ENCODE results near the gene ASF1B.

The ASF1B gene

GRCh38 chr19:14105680-14106079, 30.7 kb downstream of the ASF1B start:
- H3K27ac ChIP-seq (ENCODE audit: low read depth, low read length) = no peak overlapping the region

GRCh38 chr19:14103310-14103709, 33.1 kb downstream of the ASF1B start:
- no peak overlapping the region for H3K4me3 ChIP-seq (ENCODE audit: low read depth, low read length)
- no peaks in the 10 kb centered on the region for H3K27me3 ChIP-seq (ENCODE audit: insufficient read depth, low read length)
- H3K4me1 ChIP-seq (ENCODE audit: control insufficient read depth, insufficient read depth, low read length, unreplicated experiment) = peaks cover 5% of the 10 kb centered on the region
- no peak overlapping the region for H3K27ac ChIP-seq (ENCODE audit: low read depth, low read length)
- no peaks in the 10 kb centered on the region for H3K36me3 ChIP-seq (ENCODE audit: insufficient read depth, low read length)
- H3K79me2 ChIP-seq (ENCODE audit: control insufficient read depth, insufficient read depth, low read length, unreplicated experiment) = no peaks in the 10 kb centered on the region
- no peak overlapping the region for H2AFZ ChIP-seq (ENCODE audit: low read length, unreplicated experiment)

More at GRCh38 chr19:14105680-14106079, 30.7 kb downstream of the ASF1B start:
- Histone ChIP-seq H3K79me2 (ENCODE audit: control insufficient read depth, insufficient read depth, low read length, unreplicated experiment) (peaks cover 2% of the 10 kb centered on the region), H2AFZ (ENCODE audit: low read length, unreplicated experiment) (no peak overlapping the region), H3K27me3 (ENCODE audit: insufficient read depth, low read length) (no peaks in the 10 kb centered on the region), H3K4me1 (ENCODE audit: control insufficient read depth, insufficient read depth, low read length, unreplicated experiment) (peaks cover 5% of the 10 kb centered on the region), H3K4me3 (ENCODE audit: low read depth, low read length) (no peak overlapping the region), H3K36me3 (ENCODE audit: insufficient read depth, low read length) (no peaks in the 10 kb centered on the region)

- H3K79me2 ChIP-seq (ENCODE audit: control insufficient read depth, insufficient read depth, low read length, unreplicated experiment) = no peaks in the 10 kb centered on the region
- no peaks in the 10 kb centered on the region for H3K36me3 ChIP-seq (ENCODE audit: insufficient read depth, low read length)
- H3K27ac ChIP-seq (ENCODE audit: low read depth, low read length) = peak overlapping the region; percentile 19; the same call in 1 of the 2 replicates
- H3K27me3 ChIP-seq (ENCODE audit: insufficient read depth, low read length) = no peaks in the 10 kb centered on the region
- no peak overlapping the region for H3K4me3 ChIP-seq (ENCODE audit: low read depth, low read length)
- H2AFZ ChIP-seq (ENCODE audit: low read length, unreplicated experiment) = no peak overlapping the region
- peaks cover 5% of the 10 kb centered on the region for H3K4me1 ChIP-seq (ENCODE audit: control insufficient read depth, insufficient read depth, low read length, unreplicated experiment)
These were observed 33.6 kb downstream of the ASF1B start for GRCh38 chr19:14102756-14103155.

GRCh38 chr19:14102102-14102696, 34.2 kb downstream of the ASF1B start:
- H2AFZ ChIP-seq (ENCODE audit: low read length, unreplicated experiment) = no peak overlapping the region
- H3K4me3 ChIP-seq (ENCODE audit: low read depth, low read length) = no peak overlapping the region
- H3K36me3 ChIP-seq (ENCODE audit: insufficient read depth, low read length) = no peaks in the 10 kb centered on the region
- no peaks in the 10 kb centered on the region for H3K27me3 ChIP-seq (ENCODE audit: insufficient read depth, low read length)
- no peaks in the 10 kb centered on the region for H3K79me2 ChIP-seq (ENCODE audit: control insufficient read depth, insufficient read depth, low read length, unreplicated experiment)
- H3K4me1 ChIP-seq (ENCODE audit: control insufficient read depth, insufficient read depth, low read length, unreplicated experiment) = peaks cover 5% of the 10 kb centered on the region
- H3K27ac ChIP-seq (ENCODE audit: low read depth, low read length) = peak overlapping the region; percentile 19; the same call in 1 of the 2 replicates

GRCh38 chr19:14101003-14101545, 35.3 kb downstream of the ASF1B start:
- H3K27ac ChIP-seq (ENCODE audit: low read depth, low read length) = no peak overlapping the region
- peaks cover 5% of the 10 kb centered on the region for H3K4me1 ChIP-seq (ENCODE audit: control insufficient read depth, insufficient read depth, low read length, unreplicated experiment)
- H3K4me3 ChIP-seq (ENCODE audit: low read depth, low read length) = no peak overlapping the region
- H3K79me2 ChIP-seq (ENCODE audit: control insufficient read depth, insufficient read depth, low read length, unreplicated experiment) = no peaks in the 10 kb centered on the region
- peaks cover 8% of the 10 kb centered on the region; the same call in 1 of the 2 replicates for H3K36me3 ChIP-seq (ENCODE audit: insufficient read depth, low read length)
- no peaks in the 10 kb centered on the region for H3K27me3 ChIP-seq (ENCODE audit: insufficient read depth, low read length)
- H2AFZ ChIP-seq (ENCODE audit: low read length, unreplicated experiment) = no peak overlapping the region

- no peak overlapping the region for H2AFZ ChIP-seq (ENCODE audit: low read length, unreplicated experiment)
- no peaks in the 10 kb centered on the region for H3K27me3 ChIP-seq (ENCODE audit: insufficient read depth, low read length)
- no peak overlapping the region for H3K27ac ChIP-seq (ENCODE audit: low read depth, low read length)
- no peak overlapping the region for H3K4me3 ChIP-seq (ENCODE audit: low read depth, low read length)
- H3K4me1 ChIP-seq (ENCODE audit: control insufficient read depth, insufficient read depth, low read length, unreplicated experiment) = peaks cover 4% of the 10 kb centered on the region
- no peaks in the 10 kb centered on the region for H3K79me2 ChIP-seq (ENCODE audit: control insufficient read depth, insufficient read depth, low read length, unreplicated experiment)
- peaks cover 15% of the 10 kb centered on the region; the same call in 1 of the 2 replicates for H3K36me3 ChIP-seq (ENCODE audit: insufficient read depth, low read length)
These were observed 38.7 kb downstream of the ASF1B start for GRCh38 chr19:14097532-14098151.

GRCh38 chr19:14096272-14096992, 40.0 kb downstream of the ASF1B start:
- Histone ChIP-seq H2AFZ (ENCODE audit: low read length, unreplicated experiment) (no peak overlapping the region), H3K36me3 (ENCODE audit: insufficient read depth, low read length) (peaks cover 15% of the 10 kb centered on the region; the same call in 1 of the 2 replicates)

GRCh38 chr19:14094854-14095253, 41.5 kb downstream of the ASF1B start:
- Histone ChIP-seq H2AFZ (ENCODE audit: low read length, unreplicated experiment) (no peak overlapping the region), H3K79me2 (ENCODE audit: control insufficient read depth, insufficient read depth, low read length, unreplicated experiment) (no peaks in the 10 kb centered on the region), H3K27ac (ENCODE audit: low read depth, low read length) (no peak overlapping the region), H3K27me3 (ENCODE audit: insufficient read depth, low read length) (no peaks in the 10 kb centered on the region), H3K36me3 (ENCODE audit: insufficient read depth, low read length) (peaks cover 15% of the 10 kb centered on the region; the same call in 1 of the 2 replicates), H3K4me1 (ENCODE audit: control insufficient read depth, insufficient read depth, low read length, unreplicated experiment) (no peaks in the 10 kb centered on the region), H3K4me3 (ENCODE audit: low read depth, low read length) (no peak overlapping the region)

More at GRCh38 chr19:14096272-14096992, 40.0 kb downstream of the ASF1B start:
- Histone ChIP-seq H3K27me3 (ENCODE audit: insufficient read depth, low read length) (no peaks in the 10 kb centered on the region), H3K27ac (ENCODE audit: low read depth, low read length) (no peak overlapping the region), H3K79me2 (ENCODE audit: control insufficient read depth, insufficient read depth, low read length, unreplicated experiment) (no peaks in the 10 kb centered on the region), H3K4me1 (ENCODE audit: control insufficient read depth, insufficient read depth, low read length, unreplicated experiment) (no peaks in the 10 kb centered on the region), H3K4me3 (ENCODE audit: low read depth, low read length) (no peak overlapping the region)

- no peaks in the 10 kb centered on the region for H3K4me1 ChIP-seq (ENCODE audit: control insufficient read depth, insufficient read depth, low read length, unreplicated experiment)
- no peak overlapping the region for H3K27ac ChIP-seq (ENCODE audit: low read depth, low read length)
- peaks cover 15% of the 10 kb centered on the region; the same call in 1 of the 2 replicates for H3K36me3 ChIP-seq (ENCODE audit: insufficient read depth, low read length)
- H3K79me2 ChIP-seq (ENCODE audit: control insufficient read depth, insufficient read depth, low read length, unreplicated experiment) = no peaks in the 10 kb centered on the region
- H3K4me3 ChIP-seq (ENCODE audit: low read depth, low read length) = no peak overlapping the region
- no peaks in the 10 kb centered on the region for H3K27me3 ChIP-seq (ENCODE audit: insufficient read depth, low read length)
- no peak overlapping the region for H2AFZ ChIP-seq (ENCODE audit: low read length, unreplicated experiment)
These were observed 43.1 kb downstream of the ASF1B start for GRCh38 chr19:14093117-14093823.

GRCh38 chr19:14091813-14092462, 44.5 kb downstream of the ASF1B start:
- Histone ChIP-seq H3K4me1 (ENCODE audit: control insufficient read depth, insufficient read depth, low read length, unreplicated experiment) (no peaks in the 10 kb centered on the region), H3K27ac (ENCODE audit: low read depth, low read length) (peak overlapping the region; percentile 48), H3K4me3 (ENCODE audit: low read depth, low read length) (peak overlapping the region; percentile 87), H3K79me2 (ENCODE audit: control insufficient read depth, insufficient read depth, low read length, unreplicated experiment) (no peaks in the 10 kb centered on the region), H3K36me3 (ENCODE audit: insufficient read depth, low read length) (peaks cover 14% of the 10 kb centered on the region; the same call in 1 of the 2 replicates), H3K27me3 (ENCODE audit: insufficient read depth, low read length) (no peaks in the 10 kb centered on the region), H2AFZ (ENCODE audit: low read length, unreplicated experiment) (no peak overlapping the region)

Measured in ACC112 (cell line).